GM19023 (cell line): ENCODE measurements around the gene HOOK2.
"Not testable (repeated sequence)": the region's sequence is repeated elsewhere in the genome, so short reads cannot be mapped to it uniquely, and the experiment has no call there.

Experiments
- ATAC-seq: cut with Tn5 transposase; IDR thresholded peaks from one replicate; pipeline ENCODE4 v1.9.1; 2021; ENCODE audit warnings: mild to moderate bottlenecking, moderate library complexity; ENCODE audit not compliant: unreplicated experiment

Gene HOOK2

GRCh38 chr19:12722566-12723380, 52.6 kb downstream of the HOOK2 start:
- peak; percentile 81 for ATAC-seq

GRCh38 chr19:12721656-12722565, 53.4 kb downstream of the HOOK2 start:
- ATAC-seq, result no peak

- ATAC-seq, result no peak
Observed at GRCh38 chr19:12720851-12721655, 54.3 kb downstream of the HOOK2 start.

- no peak for ATAC-seq
Observed at GRCh38 chr19:12720296-12720695, 55.1 kb downstream of the HOOK2 start.

GRCh38 chr19:12715929-12716328, 59.4 kb downstream of the HOOK2 start:
- no peak for ATAC-seq

- ATAC-seq, result no peak
Observed at GRCh38 chr19:12715102-12715501, 60.2 kb downstream of the HOOK2 start.

GRCh38 chr19:12713304-12713703, 62.0 kb downstream of the HOOK2 start:
- ATAC-seq, result not testable (repeated sequence)
